Neural cell (in vitro differentiated cells): Measurements from ENCODE around the gene RALGPS1. TPM values are rescaled to one million over a fixed set of nuclear protein-coding genes. Genes with fewer than 3 reads are reported as not detected.

ENCODE experiments used
- H2AFZ ChIP-seq: fragments of 200-600, 300-800 bp; sonication (generic), shearing (Covaris generic); 2 replicates; pipeline ENCODE4 v1.6.0; 2014; ENCODE audit warnings: low read depth, mild to moderate bottlenecking, antibody characterized with exemption, low read length, moderate library complexity
- H3F3A ChIP-seq: fragments of 200-600 bp; shearing (Covaris generic); 2 replicates; pipeline ENCODE4 v1.6.1; 2016; ENCODE audit warnings: mild to moderate bottlenecking, moderate library complexity, mixed read lengths, antibody characterized with exemption, low read length; ENCODE audit not compliant: insufficient read depth, poor library complexity, severe bottlenecking
- H3K27ac ChIP-seq: fragments of 200-600, 300-800 bp; sonication (generic), shearing (Covaris generic); 2 replicates; pipeline ENCODE4 v1.5.1; 2014; ENCODE audit warnings: mild to moderate bottlenecking, low read length, moderate library complexity
- H3K27me3 ChIP-seq: fragments of 300-800, 200-600 bp; sonication (generic), shearing (Covaris generic); 2 replicates; pipeline ENCODE4 v1.6.0; 2014; ENCODE audit warnings: mild to moderate bottlenecking, low read depth, low read length, moderate library complexity; ENCODE audit not compliant: insufficient read depth
- H3K36me3 ChIP-seq: fragments of 300-800, 200-600 bp; sonication (generic), shearing (Covaris generic); 2 replicates; pipeline ENCODE4 v1.5.1; 2014; ENCODE audit warnings: mild to moderate bottlenecking, antibody characterized with exemption, low read length, moderate library complexity; ENCODE audit not compliant: insufficient read depth
- H3K4me2 ChIP-seq: fragments of 300-800, 200-600 bp; sonication (generic), shearing (Covaris generic); 2 replicates; pipeline ENCODE4 v1.6.0; 2014; ENCODE audit warnings: mild to moderate bottlenecking, low read length
- H3K4me3 ChIP-seq: fragments of 300-800, 200-600 bp; sonication (generic), shearing (Covaris generic); 2 replicates; pipeline ENCODE4 v1.5.1; 2014; ENCODE audit warnings: mild to moderate bottlenecking, low read length, moderate library complexity
- H3K79me2 ChIP-seq: fragments of 200-600 bp; shearing (Covaris generic); replicated peaks from 2 replicates; pipeline ENCODE4 v1.6.0; 2014; ENCODE audit warnings: mild to moderate bottlenecking, low read length, moderate library complexity; ENCODE audit not compliant: insufficient read depth
- H3K9ac ChIP-seq: fragments of 300-800, 200-600 bp; sonication (generic), shearing (Covaris generic); 2 replicates; pipeline ENCODE4 v1.6.1; 2016; ENCODE audit warnings: mild to moderate bottlenecking, low read length, mixed read lengths
- H3K9me2 ChIP-seq: fragments of 200-600 bp; shearing (Covaris generic); 2 replicates; pipeline ENCODE4 v1.6.1; 2016; ENCODE audit warnings: mild to moderate bottlenecking, low read length, mixed read lengths; ENCODE audit not compliant: insufficient read depth
- H3K9me3 ChIP-seq: fragments of 200-600, 300-800 bp; sonication (generic), shearing (Covaris generic); 2 replicates; pipeline ENCODE4 v1.6.1; 2016; ENCODE audit warnings: mild to moderate bottlenecking, mixed run types, low read length, moderate library complexity, mixed read lengths
- H4K20me1 ChIP-seq: fragments of 200-600 bp; shearing (Covaris generic); 2 replicates; pipeline ENCODE4 v1.6.1; 2016; ENCODE audit warnings: mild to moderate bottlenecking, mixed run types; ENCODE audit not compliant: insufficient read depth
- EP300 ChIP-seq: fragments of 450-650 bp; conservative IDR thresholded peaks from 2 replicates; pipeline ENCODE4 v1.6.1; 2014; ENCODE audit warnings: antibody characterized with exemption, mild to moderate bottlenecking, moderate library complexity; ENCODE audit not compliant: poor library complexity, severe bottlenecking
- MXI1 ChIP-seq: fragments of 450-650 bp; conservative IDR thresholded peaks from 2 replicates; pipeline ENCODE4 v1.6.1; 2014; ENCODE audit warnings: antibody characterized with exemption, mild to moderate bottlenecking; ENCODE audit not compliant: poor library complexity, severe bottlenecking
- POLR2AphosphoS5 ChIP-seq: IDR thresholded peaks from 2 replicates; pipeline ENCODE4 v1.6.1; 2012
- RAD21 ChIP-seq: fragments of 450-650 bp; conservative IDR thresholded peaks from 2 replicates; pipeline ENCODE4 v1.6.1; 2014; ENCODE audit warnings: antibody characterized with exemption, mild to moderate bottlenecking, moderate library complexity
- SMC3 ChIP-seq: fragments of 450-650 bp; conservative IDR thresholded peaks from 2 replicates; pipeline ENCODE4 v1.6.1; 2014; ENCODE audit warnings: antibody characterized with exemption, mild to moderate bottlenecking, moderate library complexity; ENCODE audit not compliant: poor library complexity
- polyA plus RNA-seq: library from polyadenylated mRNA; depleted of rRNA; stranded (reverse); fragments of >200 nt; gene quantifications from 2 replicates; pipeline ENCODE4 v1.2.3, GENCODE V29; 2014
- TF ChIP-seq, protein P1 (sequence below): fragments of 450-650 bp; IDR thresholded peaks from 2 replicates; pipeline ENCODE4 v1.5.1; 2014; ENCODE audit warnings: antibody characterized with exemption, mild to moderate bottlenecking, moderate library complexity; ENCODE audit not compliant: poor library complexity, severe bottlenecking
- TF ChIP-seq, protein P2 (sequence below): IDR thresholded peaks from 2 replicates; pipeline ENCODE4 v1.6.1; 2012; ENCODE audit warnings: borderline replicate concordance

Gene RALGPS1
- polyA plus RNA-seq, 1 donor from 2014 or later = 37.1 TPM

DNA sequence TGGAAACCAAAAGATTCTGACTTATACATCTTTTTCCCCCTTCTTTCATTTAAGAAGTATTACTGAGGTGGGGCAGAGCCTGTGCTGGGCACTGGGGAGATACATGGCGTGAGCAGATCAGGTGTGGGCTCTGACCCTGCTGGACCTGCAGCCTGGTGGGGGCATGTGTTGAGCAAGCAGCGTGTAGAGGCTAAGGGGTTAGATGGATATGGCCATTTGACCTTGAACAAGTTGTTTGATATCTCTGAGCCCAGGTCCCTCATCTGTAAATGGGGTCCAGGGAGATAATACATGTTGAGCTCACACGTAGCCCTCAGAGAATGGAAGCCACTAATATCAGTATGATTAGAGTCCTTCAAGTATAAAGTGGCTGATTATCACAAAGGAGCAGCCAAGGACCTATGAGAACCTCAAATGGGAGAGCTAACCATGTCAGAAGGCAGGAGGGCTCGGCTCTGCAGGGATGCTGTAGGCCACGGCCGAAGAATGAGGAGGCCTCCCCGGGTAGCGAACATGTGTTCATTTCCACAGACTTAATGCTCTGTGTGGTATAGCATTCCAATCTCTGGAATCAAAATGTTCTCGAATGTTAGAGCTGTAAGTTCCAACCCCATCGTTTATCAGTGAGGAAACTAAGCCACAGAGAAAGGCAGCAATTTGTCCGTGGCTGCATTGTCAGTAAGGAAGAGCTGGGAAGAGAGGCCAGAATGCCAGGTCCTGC is 223.2 kb downstream of the RALGPS1 start:
- Histone ChIP-seq H3K9ac (no peak overlapping the region), H3K9me3 (no peaks in the 10 kb centered on the region), H3K36me3 (no peaks in the 10 kb centered on the region), H3K79me2 (no peaks in the 10 kb centered on the region), H3K9me2 (no peaks in the 10 kb centered on the region), H2AFZ (no peak overlapping the region), H3K4me3 (no peak overlapping the region), H3K27me3 (no peaks in the 10 kb centered on the region), H3F3A (no peaks in the 10 kb centered on the region), H3K27ac (no peak overlapping the region), H4K20me1 (no peaks in the 10 kb centered on the region), H3K4me2 (no peak overlapping the region)
- TF ChIP-seq, protein P1, sequence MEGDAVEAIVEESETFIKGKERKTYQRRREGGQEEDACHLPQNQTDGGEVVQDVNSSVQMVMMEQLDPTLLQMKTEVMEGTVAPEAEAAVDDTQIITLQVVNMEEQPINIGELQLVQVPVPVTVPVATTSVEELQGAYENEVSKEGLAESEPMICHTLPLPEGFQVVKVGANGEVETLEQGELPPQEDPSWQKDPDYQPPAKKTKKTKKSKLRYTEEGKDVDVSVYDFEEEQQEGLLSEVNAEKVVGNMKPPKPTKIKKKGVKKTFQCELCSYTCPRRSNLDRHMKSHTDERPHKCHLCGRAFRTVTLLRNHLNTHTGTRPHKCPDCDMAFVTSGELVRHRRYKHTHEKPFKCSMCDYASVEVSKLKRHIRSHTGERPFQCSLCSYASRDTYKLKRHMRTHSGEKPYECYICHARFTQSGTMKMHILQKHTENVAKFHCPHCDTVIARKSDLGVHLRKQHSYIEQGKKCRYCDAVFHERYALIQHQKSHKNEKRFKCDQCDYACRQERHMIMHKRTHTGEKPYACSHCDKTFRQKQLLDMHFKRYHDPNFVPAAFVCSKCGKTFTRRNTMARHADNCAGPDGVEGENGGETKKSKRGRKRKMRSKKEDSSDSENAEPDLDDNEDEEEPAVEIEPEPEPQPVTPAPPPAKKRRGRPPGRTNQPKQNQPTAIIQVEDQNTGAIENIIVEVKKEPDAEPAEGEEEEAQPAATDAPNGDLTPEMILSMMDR = no peak
- TF ChIP-seq, protein P2, sequence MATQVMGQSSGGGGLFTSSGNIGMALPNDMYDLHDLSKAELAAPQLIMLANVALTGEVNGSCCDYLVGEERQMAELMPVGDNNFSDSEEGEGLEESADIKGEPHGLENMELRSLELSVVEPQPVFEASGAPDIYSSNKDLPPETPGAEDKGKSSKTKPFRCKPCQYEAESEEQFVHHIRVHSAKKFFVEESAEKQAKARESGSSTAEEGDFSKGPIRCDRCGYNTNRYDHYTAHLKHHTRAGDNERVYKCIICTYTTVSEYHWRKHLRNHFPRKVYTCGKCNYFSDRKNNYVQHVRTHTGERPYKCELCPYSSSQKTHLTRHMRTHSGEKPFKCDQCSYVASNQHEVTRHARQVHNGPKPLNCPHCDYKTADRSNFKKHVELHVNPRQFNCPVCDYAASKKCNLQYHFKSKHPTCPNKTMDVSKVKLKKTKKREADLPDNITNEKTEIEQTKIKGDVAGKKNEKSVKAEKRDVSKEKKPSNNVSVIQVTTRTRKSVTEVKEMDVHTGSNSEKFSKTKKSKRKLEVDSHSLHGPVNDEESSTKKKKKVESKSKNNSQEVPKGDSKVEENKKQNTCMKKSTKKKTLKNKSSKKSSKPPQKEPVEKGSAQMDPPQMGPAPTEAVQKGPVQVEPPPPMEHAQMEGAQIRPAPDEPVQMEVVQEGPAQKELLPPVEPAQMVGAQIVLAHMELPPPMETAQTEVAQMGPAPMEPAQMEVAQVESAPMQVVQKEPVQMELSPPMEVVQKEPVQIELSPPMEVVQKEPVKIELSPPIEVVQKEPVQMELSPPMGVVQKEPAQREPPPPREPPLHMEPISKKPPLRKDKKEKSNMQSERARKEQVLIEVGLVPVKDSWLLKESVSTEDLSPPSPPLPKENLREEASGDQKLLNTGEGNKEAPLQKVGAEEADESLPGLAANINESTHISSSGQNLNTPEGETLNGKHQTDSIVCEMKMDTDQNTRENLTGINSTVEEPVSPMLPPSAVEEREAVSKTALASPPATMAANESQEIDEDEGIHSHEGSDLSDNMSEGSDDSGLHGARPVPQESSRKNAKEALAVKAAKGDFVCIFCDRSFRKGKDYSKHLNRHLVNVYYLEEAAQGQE = no peak

DNA sequence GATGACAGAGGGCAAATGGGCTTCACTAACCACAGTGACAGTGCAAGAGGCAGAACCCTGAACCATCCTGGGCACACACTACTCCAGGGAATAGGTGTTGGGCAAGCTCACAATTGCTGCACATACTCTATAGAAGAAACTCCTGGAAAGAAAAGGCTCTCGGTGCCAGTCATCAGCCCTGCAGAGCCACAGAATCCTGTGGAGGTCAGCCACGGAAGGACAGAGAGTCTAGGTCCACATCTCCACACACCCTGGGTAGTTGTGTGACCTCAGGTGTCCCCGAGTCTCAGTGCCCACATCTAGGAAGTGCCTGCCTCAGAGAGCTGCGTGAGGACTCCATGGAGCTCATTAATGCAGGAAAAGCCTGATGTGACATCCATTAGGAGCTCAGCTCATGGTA is 223.9 kb downstream of the RALGPS1 start:
- no peaks in the 10 kb centered on the region for H3K27me3 ChIP-seq
- TF ChIP-seq, protein P1 = no peak
- TF ChIP-seq SMC3 = no peak
- no peak overlapping the region for H3K4me3 ChIP-seq
- H3K9ac ChIP-seq = no peak overlapping the region
- H3K9me3 ChIP-seq = no peaks in the 10 kb centered on the region
- H3K36me3 ChIP-seq = no peaks in the 10 kb centered on the region
- no peaks in the 10 kb centered on the region for H3F3A ChIP-seq
- H3K9me2 ChIP-seq = no peaks in the 10 kb centered on the region
- no peak overlapping the region for H3K4me2 ChIP-seq
- no peak overlapping the region for H3K27ac ChIP-seq
- no peaks in the 10 kb centered on the region for H4K20me1 ChIP-seq
- no peak overlapping the region for H2AFZ ChIP-seq
- no peaks in the 10 kb centered on the region for H3K79me2 ChIP-seq

DNA sequence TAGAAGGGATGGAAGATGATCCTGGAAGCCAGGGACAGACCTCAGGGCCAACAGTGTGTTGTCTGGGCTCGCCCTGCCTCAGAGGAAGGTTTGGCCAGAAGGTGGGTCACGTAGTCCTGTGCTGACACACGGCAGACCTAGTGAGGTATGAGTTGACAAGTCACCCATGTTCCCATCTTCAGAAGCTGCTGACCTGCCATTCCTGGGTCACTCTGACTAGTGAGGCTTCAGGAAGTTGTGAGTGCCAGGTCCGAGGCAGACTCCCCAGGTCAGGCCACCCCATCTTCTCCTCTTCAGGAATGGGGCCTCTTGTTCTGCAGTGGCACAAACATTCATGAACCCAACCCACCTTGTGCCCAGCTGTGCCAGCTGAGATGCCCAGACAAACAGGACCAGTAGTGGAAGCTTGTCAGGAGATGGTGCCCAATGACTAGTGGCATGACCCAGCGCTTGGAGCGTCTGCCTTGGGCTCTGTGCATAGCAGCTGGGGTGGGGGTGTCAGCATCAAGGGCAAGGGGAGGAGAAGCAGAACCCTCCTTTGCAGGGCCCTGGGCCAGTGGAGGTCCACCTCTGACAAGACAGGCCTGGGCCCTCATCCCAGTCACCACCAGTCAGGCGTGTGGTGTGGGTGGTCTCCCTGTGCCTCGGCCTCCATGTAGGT is 224.6 kb downstream of the RALGPS1 start:
- Histone ChIP-seq H3K9me3 (no peaks in the 10 kb centered on the region), H2AFZ (no peak overlapping the region), H3K36me3 (no peaks in the 10 kb centered on the region), H4K20me1 (no peaks in the 10 kb centered on the region), H3K4me3 (no peak overlapping the region), H3K79me2 (no peaks in the 10 kb centered on the region), H3K27me3 (no peaks in the 10 kb centered on the region), H3K9me2 (no peaks in the 10 kb centered on the region), H3F3A (no peaks in the 10 kb centered on the region), H3K27ac (no peak overlapping the region), H3K4me2 (no peak overlapping the region), H3K9ac (no peak overlapping the region)
- no peak for TF ChIP-seq POLR2AphosphoS5
- no peak for TF ChIP-seq MXI1
- no peak for TF ChIP-seq EP300
- TF ChIP-seq, protein P2 = no peak
- TF ChIP-seq, protein P1 = no peak
- TF ChIP-seq RAD21 = no peak
